ENCODE measurements around the gene ZNF169. TPM values are rescaled to one million over a fixed set of nuclear protein-coding genes. Genes with fewer than 3 reads are reported as not detected.

Gene ZNF169
- total and polyA plus RNA-seq, 3 donors from 2014 or later, result 5.7 to 17.0 (median 15.6) TPM

DNA sequence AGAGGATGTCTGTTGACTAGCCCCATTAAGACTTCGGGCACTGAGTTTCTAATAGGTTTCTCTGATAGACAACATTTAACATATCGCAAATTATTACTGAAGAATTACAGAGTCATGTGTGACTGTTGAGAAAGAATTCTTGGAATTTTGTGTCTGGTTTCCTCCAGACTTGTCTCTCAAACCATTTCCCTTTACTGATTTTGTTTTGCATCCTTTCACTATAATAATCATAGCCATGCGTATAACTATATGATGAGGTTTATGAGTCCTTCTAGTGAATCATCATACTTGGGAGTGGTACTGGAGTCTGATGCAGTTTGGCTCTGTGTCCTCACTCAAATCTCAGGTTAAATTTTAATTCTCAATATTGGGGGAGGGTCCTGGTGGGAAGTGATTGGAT lies 27.0 kb downstream of the ZNF169 start:
- intact Hi-C loops (cut with DNase I; ENCODE audit: low total_unique reads), result no loop called here
- TF ChIP-seq, protein P1, sequence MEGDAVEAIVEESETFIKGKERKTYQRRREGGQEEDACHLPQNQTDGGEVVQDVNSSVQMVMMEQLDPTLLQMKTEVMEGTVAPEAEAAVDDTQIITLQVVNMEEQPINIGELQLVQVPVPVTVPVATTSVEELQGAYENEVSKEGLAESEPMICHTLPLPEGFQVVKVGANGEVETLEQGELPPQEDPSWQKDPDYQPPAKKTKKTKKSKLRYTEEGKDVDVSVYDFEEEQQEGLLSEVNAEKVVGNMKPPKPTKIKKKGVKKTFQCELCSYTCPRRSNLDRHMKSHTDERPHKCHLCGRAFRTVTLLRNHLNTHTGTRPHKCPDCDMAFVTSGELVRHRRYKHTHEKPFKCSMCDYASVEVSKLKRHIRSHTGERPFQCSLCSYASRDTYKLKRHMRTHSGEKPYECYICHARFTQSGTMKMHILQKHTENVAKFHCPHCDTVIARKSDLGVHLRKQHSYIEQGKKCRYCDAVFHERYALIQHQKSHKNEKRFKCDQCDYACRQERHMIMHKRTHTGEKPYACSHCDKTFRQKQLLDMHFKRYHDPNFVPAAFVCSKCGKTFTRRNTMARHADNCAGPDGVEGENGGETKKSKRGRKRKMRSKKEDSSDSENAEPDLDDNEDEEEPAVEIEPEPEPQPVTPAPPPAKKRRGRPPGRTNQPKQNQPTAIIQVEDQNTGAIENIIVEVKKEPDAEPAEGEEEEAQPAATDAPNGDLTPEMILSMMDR (IDR thresholded peaks at IDR 0.05), result no peak
- TF ChIP-seq POLR2A (IDR thresholded peaks at IDR 0.05), result no peak
- no peak for DNase-seq
- H3K27ac ChIP-seq, result no peak overlapping the region
- no peaks in the 10 kb centered on the region for H3K4me1 ChIP-seq
- H3K27me3 ChIP-seq, result no peaks in the 10 kb centered on the region
- no peaks in the 10 kb centered on the region for H3K9me3 ChIP-seq
- H3K4me3 ChIP-seq, result no peak overlapping the region
- 94 to 95% methylated on average over 3 of the region's 3 CpGs for WGBS, 2 donors
- H3K36me3 ChIP-seq (ENCODE audit: low read depth, missing control alignments), result no peaks in the 10 kb centered on the region

DNA sequence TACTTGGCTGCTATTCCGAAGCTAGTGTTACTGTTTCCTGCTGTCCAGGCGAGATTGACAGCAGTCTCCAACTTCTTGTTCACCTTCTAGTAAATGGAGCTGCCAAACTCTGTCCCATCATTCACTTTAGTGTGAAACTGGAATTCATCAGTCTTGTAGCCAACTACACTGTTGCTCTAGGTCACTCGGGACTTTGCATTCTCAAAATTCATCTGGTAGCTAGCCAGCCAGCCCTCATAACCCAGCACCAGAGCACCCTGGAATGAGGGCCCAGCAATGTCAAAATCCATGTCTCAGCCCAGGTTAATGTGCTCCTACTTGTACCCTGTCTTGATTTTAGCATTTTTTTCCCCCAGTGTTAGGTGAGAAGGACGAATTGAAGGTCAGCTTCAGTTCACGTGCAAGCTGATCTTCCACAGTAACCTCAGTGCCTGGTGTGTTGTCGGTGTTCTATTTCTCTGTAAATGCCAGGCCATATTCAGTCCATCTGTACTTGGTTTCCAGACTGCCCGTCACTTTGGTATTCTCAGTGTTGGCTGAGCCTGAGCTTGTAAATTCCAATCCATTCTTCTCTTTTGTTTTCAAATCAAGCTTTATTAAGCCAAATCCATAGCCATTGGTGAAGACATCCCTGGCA lies 28.9 kb downstream of the ZNF169 start:
- DNase-seq, result no peak
- Histone ChIP-seq H3K9me3 (no peaks in the 10 kb centered on the region), H3K4me1 (no peaks in the 10 kb centered on the region), H3K27me3 (no peaks in the 10 kb centered on the region), H3K27ac (no peak overlapping the region), H3K36me3 (ENCODE audit: low read depth, missing control alignments) (no peaks in the 10 kb centered on the region), H3K4me3 (no peak overlapping the region)
- 87 to 92% methylated on average over 7 of the region's 7 CpGs for WGBS, 2 donors
- intact Hi-C loops (cut with DNase I; ENCODE audit: low total_unique reads), result no loop called here
- TF ChIP-seq, protein P1 (IDR thresholded peaks at IDR 0.05), result no peak
- no peak for TF ChIP-seq POLR2A (IDR thresholded peaks at IDR 0.05)

DNA sequence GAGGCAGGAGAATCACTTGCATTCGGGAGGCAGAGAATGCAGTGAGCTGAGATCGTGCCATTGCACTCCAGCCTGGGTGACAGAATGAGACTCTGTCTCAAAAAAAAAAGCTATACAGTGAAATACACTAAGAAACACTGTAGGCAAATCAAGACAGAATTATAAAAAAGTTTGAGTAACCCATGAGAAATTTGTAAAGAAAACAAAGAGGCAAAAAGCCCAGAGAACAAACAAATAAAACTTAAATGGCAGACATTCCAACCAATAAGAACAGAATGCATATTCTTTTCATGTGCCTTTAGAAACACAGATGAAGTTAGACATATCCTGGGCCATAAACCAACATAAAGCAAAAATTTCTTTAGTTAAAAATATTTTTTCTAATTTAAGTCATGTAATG lies 30.6 kb downstream of the ZNF169 start:
- intact Hi-C loops (cut with DNase I; ENCODE audit: low total_unique reads), result no loop called here
- WGBS, 2 donors, result 94 to 95% methylated on average over 2 of the region's 2 CpGs
- Histone ChIP-seq H3K4me3 (no peak overlapping the region), H3K9me3 (no peaks in the 10 kb centered on the region), H3K27ac (no peak overlapping the region), H3K4me1 (no peaks in the 10 kb centered on the region), H3K36me3 (ENCODE audit: low read depth, missing control alignments) (no peaks in the 10 kb centered on the region), H3K27me3 (no peaks in the 10 kb centered on the region)
- TF ChIP-seq, protein P1 (IDR thresholded peaks at IDR 0.05), result no peak
- no peak for TF ChIP-seq POLR2A (IDR thresholded peaks at IDR 0.05)
- DNase-seq, result no peak

DNA sequence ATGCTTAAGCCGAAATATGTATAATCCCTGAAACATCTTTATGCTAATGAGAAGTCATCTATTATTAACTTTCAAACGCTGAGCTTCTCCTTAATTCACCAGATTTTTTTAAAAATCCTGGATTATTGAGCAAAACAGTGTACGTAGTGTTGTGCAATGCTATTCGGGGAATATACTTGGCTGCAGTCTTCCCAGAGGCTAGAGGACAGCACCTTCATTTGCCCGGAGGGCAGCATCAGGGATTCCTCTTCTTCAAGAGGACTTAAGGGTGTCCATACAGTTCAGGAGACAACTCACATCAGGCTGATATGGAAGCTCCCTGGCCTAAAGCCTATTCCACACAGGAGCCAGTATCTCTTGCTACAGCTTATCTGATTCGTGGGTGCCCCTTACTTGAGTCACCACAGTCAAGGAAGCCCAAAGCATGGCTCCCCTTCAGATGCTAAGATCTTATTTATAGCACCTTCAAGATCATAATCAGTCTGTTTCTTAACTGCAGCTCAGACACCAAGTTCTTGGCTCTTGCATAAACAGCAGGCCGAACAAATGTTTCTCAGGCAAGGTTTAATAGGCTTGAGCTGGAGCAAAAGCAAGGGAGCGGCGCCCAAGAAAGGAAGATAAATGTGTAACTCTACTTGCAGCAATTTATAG lies 40.0 kb downstream of the ZNF169 start:
- intact Hi-C loops (cut with DNase I; ENCODE audit: low total_unique reads), result no loop called here
- Histone ChIP-seq H3K36me3 (ENCODE audit: low read depth, missing control alignments) (no peaks in the 10 kb centered on the region), H3K4me1 (no peaks in the 10 kb centered on the region), H3K27me3 (no peaks in the 10 kb centered on the region), H3K4me3 (no peak overlapping the region), H3K9me3 (no peaks in the 10 kb centered on the region), H3K27ac (no peak overlapping the region)
- WGBS, 2 donors, result 83 to 84% methylated on average over 9 of the region's 9 CpGs
- TF ChIP-seq, protein P1 (IDR thresholded peaks at IDR 0.05), result no peak
- TF ChIP-seq POLR2A (IDR thresholded peaks at IDR 0.05), result no peak
- no peak for DNase-seq
